HEK293 (cell line): ENCODE measurements around the gene RIC8B.

Source experiments
- CTCF ChIP-seq: fragments of 450-650 bp; formaldehyde crosslinking; IDR thresholded peaks from 2 replicates; pipeline ENCODE4 v1.5.1; 2016; ENCODE audit warnings: missing biosample characterization, missing genetic modification characterization
- YY1 ChIP-seq: fragments of 450-650 bp; formaldehyde crosslinking; IDR thresholded peaks from 2 replicates; pipeline ENCODE4 v1.5.1; 2018; ENCODE audit warnings: missing biosample characterization, missing genetic modification characterization
- ZNF23 ChIP-seq: fragments of 450-650 bp; formaldehyde crosslinking; IDR thresholded peaks from 2 replicates; pipeline ENCODE4 v1.5.1; 2016; ENCODE audit warnings: missing biosample characterization, missing genetic modification characterization, borderline replicate concordance
- ZNF501 ChIP-seq: fragments of 450-650 bp; formaldehyde crosslinking; IDR thresholded peaks from 2 replicates; pipeline ENCODE4 v1.5.1; 2016; ENCODE audit warnings: missing biosample characterization, missing genetic modification characterization

DNA sequence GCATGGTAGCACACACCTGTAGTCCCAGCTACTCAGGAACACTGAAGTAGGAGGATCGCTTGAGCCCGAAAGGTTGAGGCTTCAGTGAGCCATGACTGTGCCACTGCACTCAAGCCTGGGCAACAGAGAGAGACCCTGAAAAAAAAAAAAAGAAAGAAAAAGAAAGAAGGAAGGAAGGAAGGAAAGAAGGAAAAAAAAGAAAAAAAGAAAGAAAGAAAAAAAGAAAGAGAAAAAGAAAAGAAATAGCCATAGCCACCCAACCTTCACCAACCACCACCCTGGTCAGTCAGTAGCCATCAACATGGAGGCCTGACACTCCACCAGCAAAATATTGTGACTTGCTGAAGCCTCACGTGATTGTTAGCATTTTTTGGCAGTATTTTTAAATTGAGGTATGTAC, 159.8 kb downstream of the RIC8B start:
- TF ChIP-seq YY1 (tag by site-specific recombination) (no peak), ZNF23 (tag by site-specific recombination) (no peak), CTCF (tag by site-specific recombination) (no peak), ZNF501 (tag by site-specific recombination) (no peak)
